Astrocyte of the spinal cord (primary cell): ENCODE data around the gene ITPKC.

ENCODE experiments used
- DNase-seq: peaks from one replicate; pipeline ENCODE4 v3.0.0; 2011; ENCODE audit warnings: low read depth, low spot score
- H3K4me3 ChIP-seq: 2 replicates; pipeline ENCODE4 v1.5.1; 2011; ENCODE audit warnings: low read depth, mild to moderate bottlenecking, low read length, moderate library complexity
- CTCF ChIP-seq: IDR thresholded peaks from 2 replicates; pipeline ENCODE4 v1.5.1; 2012; ENCODE audit warnings: low read depth, mild to moderate bottlenecking, low read length, inconsistent platforms
- in situ Hi-C: cut with HindIII; loops from 2 replicates; pipeline ENCODE4 v1.10.0; 2017; ENCODE audit warnings: low sequenced_read_pairs

Gene ITPKC

GRCh38 chr19:40774916-40775631 lies 58.2 kb downstream of the ITPKC start, which contains the start of gene MIA:
TSS of gene MIA (plus strand) at chr19:40775521. CDS start at chr19:40775543, 22 bp downstream.
- no peak for DNase-seq
- TF ChIP-seq CTCF = no peak
- in situ Hi-C loops = no loop called here
- H3K4me3 ChIP-seq = no peak within 1 kb of the TSS

GRCh38 chr19:40775632-40776022 lies 58.7 kb downstream of the ITPKC start:
- H3K4me3 ChIP-seq = no peak overlapping the region
- in situ Hi-C loops = no loop called here

GRCh38 chr19:40776364-40776763 lies 59.5 kb downstream of the ITPKC start:
- no peak for DNase-seq
- no peak for TF ChIP-seq CTCF
- in situ Hi-C loops = no loop called here
- no peak overlapping the region for H3K4me3 ChIP-seq

More at GRCh38 chr19:40775632-40776022, 58.7 kb downstream of the ITPKC start:
- no peak for TF ChIP-seq CTCF
- no peak for DNase-seq

GRCh38 chr19:40776932-40777644 lies 60.2 kb downstream of the ITPKC start:
- H3K4me3 ChIP-seq = peak overlapping the region; percentile 56
- no peak for TF ChIP-seq CTCF
- peak; percentile 95 for DNase-seq
- in situ Hi-C loops = no loop called here

- no peak for DNase-seq
- peak overlapping the region; percentile 56 for H3K4me3 ChIP-seq
- in situ Hi-C loops = no loop called here
- TF ChIP-seq CTCF = no peak
These were observed 60.7 kb downstream of the ITPKC start for GRCh38 chr19:40777645-40777936.

- in situ Hi-C loops = no loop called here
- no peak for TF ChIP-seq CTCF
- DNase-seq = peak; percentile 100
- peak within 1 kb of the TSS; percentile 69 for H3K4me3 ChIP-seq
These were observed 61.2 kb downstream of the ITPKC start, which contains the start of gene RAB4B for GRCh38 chr19:40777937-40778705. TSS of gene RAB4B (plus strand) at chr19:40778247. CDS start at chr19:40778376, 129 bp downstream.
